ENCODE measurements around the gene CLTCL1.
"Not testable (repeated sequence)": the region's sequence is repeated elsewhere in the genome, so short reads cannot be mapped to it uniquely, and the experiment has no call there.

- TF ChIP-seq POLR2A, CTCF (IDR thresholded peaks at IDR 0.05): not testable (repeated sequence)
These were observed 12.4 kb downstream of the CLTCL1 start for GRCh38 chr22:19279143-19279542.
